NCI-H82 treated with DMSO at 0.1 percent for 48 hours (cell line): ENCODE results near the gene RNASEH2C.
"Not testable (repeated sequence)": the region's sequence is repeated elsewhere in the genome, so short reads cannot be mapped to it uniquely, and the experiment has no call there.

Experiments used
- DNase-seq: peaks from one replicate; lab custom pipeline; 2025; ENCODE audit not compliant: unreplicated experiment; lab: John Stamatoyannopoulos, UW

RNASEH2C gene

DNA sequence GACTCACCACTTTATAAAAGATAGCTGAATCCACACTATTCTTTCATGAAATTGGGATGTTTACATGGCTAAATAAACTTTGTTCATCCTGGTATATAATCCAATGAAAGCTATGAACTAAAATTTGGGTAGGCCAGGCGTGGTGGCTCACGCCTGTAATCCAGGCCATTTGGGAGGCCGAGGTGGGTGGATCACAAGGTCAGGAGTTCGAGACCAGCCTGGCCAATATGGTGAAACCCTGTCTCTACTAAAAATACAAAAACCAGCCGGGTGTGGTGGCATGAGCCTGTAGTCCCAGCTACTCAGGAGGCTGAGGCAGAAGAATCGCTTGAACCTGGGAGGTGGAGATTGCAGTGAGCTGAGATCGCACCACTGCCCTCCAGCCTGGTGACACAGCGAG, 28.8 kb downstream of the RNASEH2C start:
- DNase-seq = not testable (repeated sequence)

DNA sequence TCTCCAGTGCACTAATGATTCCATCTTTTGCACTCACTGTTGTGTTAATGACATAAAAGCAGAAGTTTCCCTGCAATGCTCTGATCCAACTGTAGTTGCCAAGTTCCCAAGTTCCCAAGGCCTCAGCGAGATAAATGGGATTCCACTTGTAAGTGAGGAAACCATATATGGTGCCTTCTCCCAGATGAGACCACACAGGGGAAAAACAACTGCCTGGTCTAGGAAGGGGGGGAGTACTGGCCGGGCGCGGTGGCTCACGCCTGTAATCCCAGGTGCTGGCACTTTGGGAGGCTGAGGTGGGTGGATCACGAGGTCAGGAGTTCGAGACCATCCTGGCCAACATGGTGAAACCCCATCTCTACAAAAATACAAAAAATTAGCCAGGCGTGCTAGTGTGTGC, 34.6 kb downstream of the RNASEH2C start:
- DNase-seq = no peak

DNA sequence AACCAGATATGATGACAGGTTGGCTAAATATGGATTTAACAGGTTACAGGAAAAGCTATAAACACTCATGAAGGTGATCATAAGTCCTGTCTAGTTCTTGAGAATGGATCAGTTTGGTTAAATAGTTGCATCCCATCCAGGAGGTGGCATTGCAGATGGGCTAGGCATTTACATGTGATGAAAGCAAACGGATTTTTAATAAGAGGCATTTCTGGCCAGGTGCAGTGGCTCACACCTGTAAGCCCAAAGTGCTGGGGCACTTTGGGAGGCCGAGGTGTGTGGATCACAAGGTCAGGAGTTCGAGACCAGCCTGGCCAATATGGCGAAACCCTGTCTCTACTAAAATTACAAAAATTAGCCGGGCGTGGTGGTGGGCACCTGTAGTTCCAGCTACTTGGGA, 37.1 kb downstream of the RNASEH2C start:
- DNase-seq = not testable (repeated sequence)

DNA sequence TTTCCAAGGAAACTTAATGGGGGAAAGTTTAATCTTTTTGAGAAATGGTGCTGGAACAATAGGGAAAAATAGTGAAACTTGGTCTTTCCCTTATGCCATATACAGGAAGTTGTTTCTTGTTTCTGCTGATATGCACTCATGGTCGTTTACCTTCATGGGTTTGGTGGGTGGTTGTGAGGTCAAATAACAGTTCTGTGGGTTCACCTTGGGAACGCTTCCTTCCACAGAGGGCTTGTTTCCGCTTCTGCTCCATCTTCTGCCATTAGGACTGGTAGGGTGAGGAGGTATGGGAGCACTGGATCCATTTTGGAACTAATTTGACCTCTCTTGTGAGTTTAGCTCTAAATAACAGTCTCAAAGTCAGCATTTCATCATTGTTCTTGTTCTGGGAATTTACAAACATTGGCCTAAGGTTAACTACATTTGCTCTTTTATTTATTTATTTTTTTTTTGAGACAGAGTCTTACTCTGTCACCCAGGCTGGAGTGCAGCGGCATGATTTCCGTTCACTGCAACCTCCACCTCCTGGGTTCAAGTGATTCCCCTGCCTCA, 40.3 kb downstream of the RNASEH2C start:
- DNase-seq = no peak

DNA sequence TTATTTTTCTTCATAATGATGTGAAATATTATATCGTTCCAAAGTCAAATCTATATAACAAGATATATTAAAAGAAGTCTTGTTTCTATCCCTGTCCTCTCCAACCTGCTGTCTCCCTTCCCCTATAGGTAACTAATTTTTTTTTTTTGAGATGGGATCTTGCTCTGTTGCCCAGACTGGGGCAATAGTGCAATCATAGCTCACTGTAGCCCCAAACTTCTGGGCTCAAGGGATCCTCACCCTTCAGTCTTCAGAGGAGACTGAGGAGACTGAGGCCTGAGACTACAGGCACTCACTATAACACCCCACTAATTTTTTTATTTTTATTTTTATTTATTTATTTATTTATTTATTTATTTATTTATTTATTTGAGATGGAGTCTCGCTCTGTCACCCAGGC, 47.6 kb downstream of the RNASEH2C start:
- no peak for DNase-seq

DNA sequence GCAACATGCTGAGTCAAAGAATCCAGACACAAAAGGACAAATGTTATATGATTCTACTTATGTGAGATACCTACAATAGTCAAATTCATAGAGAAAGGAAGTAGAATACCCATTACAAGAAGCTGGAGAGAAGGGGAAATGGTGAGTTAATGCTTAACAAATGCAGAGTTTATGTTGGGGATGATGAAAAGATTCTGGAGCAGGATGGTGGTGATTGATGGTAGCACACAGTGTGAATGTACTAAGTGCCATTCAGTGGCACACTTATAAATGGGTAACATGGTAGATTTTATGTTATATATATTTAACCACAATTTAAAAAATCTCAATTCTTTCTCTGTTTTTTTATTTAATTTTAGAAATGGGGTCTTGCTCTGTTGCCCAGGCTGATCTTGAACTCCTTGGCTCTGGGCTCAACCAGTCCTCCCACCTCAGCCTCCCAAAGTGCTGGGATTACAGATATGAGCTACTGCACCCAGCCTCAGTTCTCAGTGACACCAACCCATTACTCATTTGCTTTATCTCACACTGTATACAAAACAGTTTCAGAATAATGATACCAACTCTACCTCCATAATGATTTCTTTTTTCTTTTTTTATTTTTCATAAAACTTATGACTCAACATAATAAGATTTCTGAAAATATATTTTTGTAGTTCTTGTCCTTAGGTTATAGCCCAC, 48.3 kb downstream of the RNASEH2C start:
- DNase-seq = no peak
